G401 (cell line): ENCODE measurements around the gene ZNF524. TPM values are rescaled to one million over a fixed set of nuclear protein-coding genes. Genes with fewer than 3 reads are reported as not detected.

ENCODE experiments used
- DNase-seq: peaks from one replicate; pipeline ENCODE4 v3.0.0-alpha.2; 2015; ENCODE audit warnings: low spot score
- in situ Hi-C: cut with HindIII; loops from 2 replicates; pipeline ENCODE4 v1.10.0; 2016; ENCODE audit warnings: low sequenced_read_pairs, mixed read lengths
- total RNA-seq: library from RNA; depleted of rRNA; stranded (reverse); fragments of >200 nt; shearing (Covaris generic); gene quantifications from 2 replicates; pipeline ENCODE4 v1.2.3, GENCODE V29; 2014

The ZNF524 gene
- total RNA-seq, 1 experiment from 2014 or later = 8.4 TPM

DNA sequence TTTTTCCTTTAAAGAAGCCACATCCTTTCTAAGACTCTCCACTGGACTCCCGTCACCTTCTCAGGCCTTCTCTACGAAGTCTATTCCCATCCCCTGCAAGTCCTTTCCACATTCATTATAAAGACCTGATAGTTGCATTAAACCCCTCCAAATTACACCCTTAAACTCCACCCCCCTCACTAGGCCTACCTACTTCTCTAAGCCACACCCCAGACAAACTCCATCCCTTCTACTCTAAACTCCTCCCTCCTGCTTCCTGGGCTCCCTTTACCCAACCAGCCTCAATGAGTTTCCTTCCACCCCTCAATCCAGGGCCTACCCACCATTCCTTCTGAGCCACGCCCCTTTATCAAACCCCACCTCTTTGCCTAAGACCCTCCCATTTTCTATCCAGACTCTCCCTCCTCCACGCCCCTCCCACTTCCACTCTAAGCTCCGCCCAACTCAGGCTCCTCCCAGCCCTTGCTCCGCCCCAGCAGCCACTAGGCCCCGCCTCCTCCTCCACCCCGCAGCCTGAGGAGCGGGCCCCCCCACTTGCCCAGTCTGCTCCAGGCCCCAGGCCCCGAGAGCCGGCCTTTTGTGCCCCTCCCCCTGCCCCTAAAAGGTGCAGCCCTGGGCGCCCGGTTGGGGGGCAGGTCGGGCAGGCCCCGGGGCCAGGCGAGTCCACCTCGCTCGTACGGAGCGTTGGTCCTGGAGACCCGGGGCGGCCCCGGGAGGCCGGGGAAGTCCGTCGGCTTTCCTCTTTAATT lies 1.2 kb upstream of the ZNF524 start:
- in situ Hi-C loops = no loop called here
- peak; percentile 95 for DNase-seq

DNA sequence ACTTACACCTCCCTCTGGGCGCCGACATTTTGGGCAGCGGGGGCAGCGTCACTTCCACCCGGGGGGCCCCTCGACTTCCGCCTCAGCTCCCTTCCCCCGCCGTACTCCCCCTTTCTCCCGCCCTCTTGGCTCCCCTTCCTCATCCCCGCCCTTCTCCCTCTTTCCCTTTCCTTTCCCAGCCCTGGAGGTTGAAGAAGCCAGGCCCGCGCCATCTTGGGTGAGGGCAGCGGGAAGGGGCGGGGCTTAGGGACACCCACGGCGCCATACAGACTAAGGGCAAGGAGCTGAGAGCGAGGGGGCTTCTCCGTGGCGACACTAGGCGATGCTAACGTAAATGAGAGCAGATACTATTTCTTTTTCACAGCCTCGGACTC lies 633 bp upstream of the ZNF524 start, which contains the start of gene FIZ1:
FIZ1 (minus strand) TSS at position 50 of the 374 bp plus-strand sequence. CDS start 1,652 bp downstream, outside the sequence.
- in situ Hi-C loops = no loop called here
- peak; percentile 99 for DNase-seq

- in situ Hi-C loops = no loop called here
- no peak for DNase-seq
These were observed 557 bp downstream of the ZNF524 start for GRCh38 chr19:55600662-55601028.

DNA sequence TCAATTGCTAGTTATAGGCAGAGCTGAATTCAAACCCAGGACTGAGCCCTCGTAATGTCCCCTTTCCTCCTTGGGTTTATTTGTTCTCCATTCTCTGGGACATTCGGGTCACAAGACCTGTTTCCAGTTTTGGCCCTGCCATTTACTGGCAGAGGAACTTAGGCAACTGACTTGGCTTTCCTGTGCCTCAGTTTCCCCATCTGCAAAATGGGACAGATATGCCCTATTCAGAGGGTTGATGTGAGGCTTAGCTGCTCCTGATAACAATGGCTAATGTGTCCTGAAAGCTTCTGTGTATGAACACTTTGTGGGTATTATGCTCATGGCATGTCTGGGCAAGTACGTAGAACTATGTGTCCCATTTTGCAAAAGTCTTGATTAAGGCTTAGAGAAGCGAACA lies 996 bp downstream of the ZNF524 start:
- in situ Hi-C loops = no loop called here
- no peak for DNase-seq

DNA sequence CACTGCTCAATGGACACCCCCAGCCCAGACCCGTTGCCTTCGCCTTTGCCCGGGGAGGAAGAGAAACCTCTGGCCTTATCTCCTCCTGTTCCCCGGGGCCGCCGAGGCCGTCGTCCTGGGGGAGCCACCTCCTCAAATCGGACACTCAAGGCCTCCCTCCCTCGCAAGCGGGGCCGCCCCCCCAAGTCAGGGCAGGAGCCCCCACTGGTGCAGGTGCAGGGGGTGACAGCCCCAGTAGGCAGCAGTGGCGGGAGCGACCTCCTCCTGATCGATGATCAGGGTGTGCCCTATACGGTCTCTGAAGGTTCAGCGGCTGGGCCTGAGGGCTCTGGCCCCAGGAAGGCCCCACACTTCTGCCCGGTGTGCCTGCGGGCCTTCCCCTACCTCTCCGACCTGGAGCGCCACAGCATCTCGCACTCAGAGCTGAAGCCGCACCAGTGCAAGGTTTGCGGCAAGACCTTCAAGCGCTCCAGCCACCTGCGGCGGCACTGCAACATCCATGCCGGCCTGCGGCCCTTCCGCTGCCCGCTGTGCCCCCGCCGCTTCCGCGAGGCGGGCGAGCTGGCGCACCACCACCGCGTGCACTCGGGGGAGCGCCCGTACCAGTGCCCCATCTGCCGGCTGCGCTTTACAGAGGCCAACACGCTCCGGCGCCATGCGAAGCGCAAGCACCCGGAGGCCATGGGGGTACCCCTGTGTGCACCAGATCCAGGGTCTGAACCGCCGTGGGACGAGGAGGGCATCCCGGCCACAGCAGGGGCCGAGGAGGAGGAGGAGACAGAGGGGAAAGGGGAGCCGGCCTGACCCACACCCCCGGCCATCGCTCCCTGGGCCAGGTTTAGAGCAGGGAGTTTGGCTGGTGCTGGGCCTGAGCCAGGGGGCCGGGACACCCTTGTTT lies 2.3 kb downstream of the ZNF524 start:
- DNase-seq = no peak
- in situ Hi-C loops = no loop called here

- in situ Hi-C loops = no loop called here
- no peak for DNase-seq
These were observed 3.0 kb downstream of the ZNF524 start for GRCh38 chr19:55603115-55603514.

DNA sequence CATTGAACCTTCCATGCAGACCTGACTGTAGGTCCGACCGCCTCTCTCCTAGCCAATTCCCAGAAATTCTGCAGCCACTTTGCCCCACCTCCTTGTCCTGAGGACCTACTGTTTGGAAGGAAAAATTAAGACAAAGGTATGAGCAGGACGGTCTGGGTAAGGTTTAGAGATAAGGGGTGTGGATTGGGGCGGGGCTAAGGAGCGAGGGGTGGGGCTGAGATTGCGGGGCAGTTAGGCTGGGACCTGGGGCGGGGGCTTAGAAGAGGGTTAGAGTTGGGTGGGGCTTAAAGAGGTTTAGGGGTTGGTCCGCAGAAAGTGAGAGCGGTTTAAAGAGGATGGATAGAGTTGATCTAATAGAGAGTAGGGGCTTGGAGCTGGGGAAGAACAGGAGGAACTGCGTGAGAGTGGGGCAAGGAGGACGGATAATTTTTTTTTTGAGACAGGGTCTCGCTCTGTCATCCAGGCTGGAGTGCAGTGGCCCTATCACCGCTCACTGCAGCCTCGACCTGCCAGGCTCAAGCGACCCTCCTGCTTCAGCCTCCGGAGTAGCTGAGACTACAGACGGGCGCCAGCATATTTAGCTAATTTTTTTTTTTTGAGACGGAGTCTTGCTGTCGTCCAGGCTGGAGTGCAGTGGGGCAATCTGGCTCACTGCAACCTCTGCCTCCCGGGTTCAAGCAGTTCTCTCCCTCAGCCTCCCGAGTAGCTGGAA lies 3.6 kb downstream of the ZNF524 start:
- in situ Hi-C loops = no loop called here
- DNase-seq = no peak

- peak; percentile 94 for DNase-seq
- in situ Hi-C loops = no loop called here
These were observed 5.1 kb downstream of the ZNF524 start for GRCh38 chr19:55605207-55605636.

DNA sequence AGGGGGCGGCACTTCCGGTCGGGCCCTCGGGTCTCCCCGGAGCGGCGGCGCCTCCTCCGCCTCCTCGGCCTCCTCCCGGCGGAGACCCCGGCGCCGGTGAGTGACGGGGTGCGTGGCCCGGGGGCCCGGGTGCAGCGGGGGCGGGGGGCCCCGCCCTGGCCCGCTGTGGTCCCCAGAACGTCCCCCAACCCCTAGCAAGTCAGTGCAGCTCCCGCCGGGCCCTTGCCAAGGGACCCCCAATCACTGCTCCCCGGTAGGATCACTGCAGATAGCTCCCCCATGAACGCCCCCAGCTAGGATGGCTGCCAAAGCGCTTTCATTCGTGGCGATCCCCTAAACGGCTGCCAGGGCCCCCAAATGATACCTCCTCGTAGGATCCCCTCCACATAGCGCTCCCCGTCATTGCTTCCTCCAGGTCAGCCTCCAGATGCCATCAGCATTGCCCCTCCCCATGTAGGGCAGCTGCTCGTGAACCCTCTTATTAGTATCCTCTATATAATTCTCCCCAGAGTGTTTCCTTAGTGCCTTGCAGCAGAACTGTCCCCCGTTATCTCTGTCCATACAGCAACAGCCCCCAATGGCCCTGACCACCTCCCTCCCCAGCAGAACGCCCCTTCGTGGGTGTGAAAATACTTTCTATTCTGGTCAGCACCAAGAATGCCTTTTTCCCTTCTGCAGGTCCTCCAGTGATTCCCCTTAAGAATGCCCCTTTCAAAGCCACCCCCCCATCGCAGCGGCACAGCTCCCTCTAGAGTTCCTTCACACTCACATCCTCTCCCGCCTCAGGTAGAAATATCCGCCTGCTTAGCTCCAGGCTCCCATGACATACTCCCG lies 5.8 kb downstream of the ZNF524 start, which contains the start of gene ZNF865:
ZNF865 (plus strand) TSS at position 11 of the 834 bp plus-strand sequence. CDS start 7,972 bp downstream, outside the sequence.
- peak; percentile 94 for DNase-seq
- in situ Hi-C loops = no loop called here

GRCh38 chr19:55606471-55606787 lies 6.3 kb downstream of the ZNF524 start:
- DNase-seq = no peak
- in situ Hi-C loops = no loop called here

GRCh38 chr19:55606817-55607216 lies 6.7 kb downstream of the ZNF524 start:
- DNase-seq = no peak
- in situ Hi-C loops = no loop called here

DNA sequence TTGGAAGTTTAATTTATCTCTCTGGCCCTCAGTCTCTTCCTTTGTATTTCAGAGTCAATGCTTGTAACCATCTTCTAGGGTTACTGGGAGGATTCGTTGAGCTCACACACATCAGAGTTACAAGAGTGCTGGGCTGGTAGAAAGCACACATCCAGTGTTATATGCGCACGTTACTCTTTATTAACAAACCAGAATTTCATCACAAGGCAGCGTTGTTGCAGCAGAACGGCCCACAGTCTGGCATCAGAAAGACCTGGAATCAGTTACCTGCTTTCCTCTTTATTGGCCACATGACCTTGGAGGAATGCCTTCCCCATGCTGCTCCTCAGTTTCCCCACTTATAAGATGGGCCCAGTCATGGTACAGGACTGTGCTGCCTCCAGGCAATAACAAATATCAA lies 9.2 kb downstream of the ZNF524 start:
- no peak for DNase-seq
- in situ Hi-C loops = no loop called here

- no peak for DNase-seq
- in situ Hi-C loops = no loop called here
These were observed 11.4 kb downstream of the ZNF524 start for GRCh38 chr19:55611300-55611982.

DNA sequence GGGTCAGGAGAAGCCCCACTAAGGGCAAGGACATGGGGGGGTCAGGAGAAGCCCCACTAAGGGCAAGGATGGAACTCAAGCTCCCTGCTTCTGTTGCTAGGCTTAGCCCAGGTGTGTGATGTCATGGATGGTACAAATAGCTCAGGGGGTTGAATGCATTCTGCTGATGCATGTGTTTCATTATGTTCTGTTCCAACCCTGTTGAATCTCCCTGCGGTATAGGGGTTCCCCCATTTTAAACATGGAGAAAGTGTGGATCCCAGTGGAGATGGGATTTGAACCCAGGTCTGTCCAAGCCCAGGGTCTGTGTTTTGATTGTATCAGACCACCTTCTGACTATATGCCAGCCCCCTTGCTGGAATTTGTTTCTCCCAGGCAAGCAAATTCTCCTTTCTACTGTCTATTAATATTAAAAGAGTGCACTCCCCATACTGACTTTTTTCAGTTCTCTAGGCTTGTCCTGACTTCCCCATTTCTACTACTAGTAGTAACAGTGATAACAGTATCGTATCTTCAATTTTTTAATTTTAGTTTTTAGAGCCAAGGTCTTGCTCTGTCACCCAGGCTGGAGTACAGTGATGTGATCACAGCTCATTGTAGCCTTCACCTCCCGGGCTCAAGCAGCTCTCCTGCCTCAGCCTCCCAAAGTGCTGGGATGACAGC lies 12.0 kb downstream of the ZNF524 start:
- in situ Hi-C loops = no loop called here

GRCh38 chr19:55613396-55613795 lies 13.3 kb downstream of the ZNF524 start:
- no peak for DNase-seq
- in situ Hi-C loops = no loop called here

More for the DNA sequence above, 12.0 kb downstream of the ZNF524 start:
- no peak for DNase-seq

GRCh38 chr19:55613930-55614710 lies 14.0 kb downstream of the ZNF524 start:
- in situ Hi-C loops = no loop called here
- no peak for DNase-seq
